ENCODE data around the gene AGPAT4.
"Not testable (repeated sequence)": the region's sequence is repeated elsewhere in the genome, so short reads cannot be mapped to it uniquely, and the experiment has no call there.

The AGPAT4 gene, protein sequence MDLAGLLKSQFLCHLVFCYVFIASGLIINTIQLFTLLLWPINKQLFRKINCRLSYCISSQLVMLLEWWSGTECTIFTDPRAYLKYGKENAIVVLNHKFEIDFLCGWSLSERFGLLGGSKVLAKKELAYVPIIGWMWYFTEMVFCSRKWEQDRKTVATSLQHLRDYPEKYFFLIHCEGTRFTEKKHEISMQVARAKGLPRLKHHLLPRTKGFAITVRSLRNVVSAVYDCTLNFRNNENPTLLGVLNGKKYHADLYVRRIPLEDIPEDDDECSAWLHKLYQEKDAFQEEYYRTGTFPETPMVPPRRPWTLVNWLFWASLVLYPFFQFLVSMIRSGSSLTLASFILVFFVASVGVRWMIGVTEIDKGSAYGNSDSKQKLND

DNA sequence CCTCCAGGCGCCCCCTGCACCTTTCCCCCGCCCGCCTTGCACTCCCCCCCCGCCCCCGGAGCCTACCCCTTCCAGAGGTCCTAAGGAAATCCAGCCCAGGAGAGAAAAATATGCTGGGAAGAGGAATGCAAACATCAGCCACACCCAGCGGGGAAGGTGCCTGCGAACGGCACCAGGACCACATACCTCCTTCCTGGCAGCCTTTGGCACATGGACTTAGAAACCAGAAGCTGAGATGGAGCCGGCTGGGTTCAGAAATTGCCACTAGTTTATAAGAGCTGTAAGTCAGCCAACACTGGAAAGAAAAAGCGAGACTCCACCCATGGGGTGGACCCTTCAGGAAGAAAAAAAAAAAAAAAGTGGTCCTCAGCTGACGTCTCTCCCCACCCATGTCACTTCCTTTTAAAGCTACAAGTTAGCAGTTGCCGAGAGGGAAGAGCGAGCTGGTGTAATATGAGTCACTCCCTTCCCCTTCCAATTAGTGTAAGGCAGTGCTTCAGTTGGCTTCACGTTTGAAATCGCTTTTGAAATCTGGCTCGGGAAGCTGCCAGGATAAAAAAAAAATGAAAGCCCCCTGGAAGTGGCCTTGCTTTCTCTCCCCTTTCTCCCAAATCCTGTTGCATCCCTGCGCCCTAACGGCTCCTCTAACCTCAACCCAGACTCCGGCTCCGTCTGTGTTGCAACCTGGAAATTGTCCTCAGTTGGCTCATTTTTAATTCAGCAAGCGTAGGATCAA lies at the start of gene AGPAT4:
AGPAT4 (minus strand) TSS at position 310 of the 736 bp plus-strand sequence. CDS start 41,848 bp downstream, outside the sequence.
- FAIRE-seq = peak; percentile 97

DNA sequence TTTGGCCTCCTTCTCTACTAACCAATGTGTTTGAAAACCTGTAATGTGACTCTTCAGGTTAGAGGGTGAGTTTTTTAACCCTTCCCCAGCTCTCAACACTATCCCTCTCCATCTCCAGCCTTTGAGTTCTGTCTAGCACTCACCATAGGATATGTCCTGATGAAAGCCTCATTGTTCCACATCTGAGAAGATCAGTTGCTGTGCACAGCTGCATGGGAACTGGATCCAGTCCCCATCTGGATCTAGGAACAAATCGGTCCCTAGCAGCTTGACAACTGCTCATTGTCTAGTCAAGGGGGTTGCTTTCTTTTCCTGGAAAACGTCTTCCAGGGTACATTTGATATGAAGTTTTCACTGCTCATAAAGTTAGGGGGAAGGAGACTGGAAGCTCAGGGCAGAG lies 45.4 kb upstream of the AGPAT4 start:
- FAIRE-seq = no peak

DNA sequence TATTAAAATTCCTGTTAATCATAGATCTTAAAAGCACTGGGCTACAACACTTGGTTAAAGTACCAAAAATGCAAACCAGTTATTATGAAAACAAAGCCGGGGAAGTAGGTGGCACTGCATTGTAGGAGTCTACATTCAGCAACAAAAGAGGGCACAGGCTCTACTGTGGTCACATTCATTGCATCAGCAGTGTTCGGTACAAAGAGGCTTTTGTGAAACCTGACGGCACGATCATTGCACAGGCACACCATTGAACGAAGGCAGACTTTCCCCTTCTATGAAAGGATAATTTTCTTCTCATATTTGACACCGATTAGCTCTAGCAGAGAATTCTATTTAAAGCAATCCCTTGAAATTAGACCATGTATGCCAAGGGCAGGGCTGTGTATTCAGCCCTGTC lies 44.6 kb upstream of the AGPAT4 start:
- no peak for FAIRE-seq

DNA sequence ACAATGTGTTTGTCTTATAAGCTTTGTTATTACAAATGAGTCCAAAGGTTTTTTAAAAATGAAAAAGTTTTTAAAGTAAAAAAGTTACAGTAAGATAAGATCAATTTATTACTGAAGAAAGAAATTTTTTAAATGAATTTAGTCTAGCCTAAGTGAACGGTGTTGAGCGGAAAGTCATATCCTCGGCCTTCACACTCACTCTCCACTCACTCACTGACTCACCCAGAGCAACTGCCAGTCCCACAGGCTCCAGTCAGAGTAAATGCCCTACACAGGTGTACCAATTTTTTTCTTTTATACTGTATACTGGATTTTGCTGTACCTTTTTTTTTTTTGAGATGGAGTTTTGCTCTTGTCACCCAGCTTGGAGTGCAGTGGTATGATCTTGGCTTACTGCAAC lies 42.7 kb upstream of the AGPAT4 start:
- FAIRE-seq = no peak

DNA sequence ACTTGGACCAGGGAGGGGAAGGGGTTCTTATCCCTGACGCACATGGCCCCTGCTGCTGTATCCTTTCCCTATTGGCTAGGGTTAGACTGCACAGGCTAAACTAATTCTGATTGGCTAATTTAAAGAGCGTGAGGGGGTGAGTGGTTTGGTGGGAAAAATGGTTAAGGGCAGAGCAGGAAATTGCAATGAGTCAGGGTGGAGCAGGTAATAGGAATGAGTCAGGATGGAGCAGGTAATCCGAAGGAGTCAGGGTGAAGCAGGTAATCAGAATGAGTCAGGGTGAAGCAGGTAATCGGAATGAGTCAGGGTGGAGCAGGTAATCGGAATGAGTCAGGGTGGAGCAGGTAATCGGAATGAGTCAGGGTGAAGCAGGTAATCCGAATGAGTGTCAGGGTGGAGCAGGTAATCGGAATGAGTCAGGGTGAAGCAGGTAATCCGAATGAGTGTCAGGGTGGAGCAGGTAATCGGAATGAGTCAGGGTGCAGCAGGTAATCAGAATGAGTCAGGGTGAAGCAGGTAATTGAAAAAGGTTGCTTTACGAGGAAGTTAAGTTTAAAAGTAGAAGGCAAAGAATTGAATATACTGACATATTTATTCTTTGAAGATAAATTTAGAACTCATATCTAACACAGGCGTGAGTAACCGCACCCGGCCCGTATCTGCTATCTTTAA lies 41.5 kb upstream of the AGPAT4 start:
- not testable (repeated sequence) for FAIRE-seq

DNA sequence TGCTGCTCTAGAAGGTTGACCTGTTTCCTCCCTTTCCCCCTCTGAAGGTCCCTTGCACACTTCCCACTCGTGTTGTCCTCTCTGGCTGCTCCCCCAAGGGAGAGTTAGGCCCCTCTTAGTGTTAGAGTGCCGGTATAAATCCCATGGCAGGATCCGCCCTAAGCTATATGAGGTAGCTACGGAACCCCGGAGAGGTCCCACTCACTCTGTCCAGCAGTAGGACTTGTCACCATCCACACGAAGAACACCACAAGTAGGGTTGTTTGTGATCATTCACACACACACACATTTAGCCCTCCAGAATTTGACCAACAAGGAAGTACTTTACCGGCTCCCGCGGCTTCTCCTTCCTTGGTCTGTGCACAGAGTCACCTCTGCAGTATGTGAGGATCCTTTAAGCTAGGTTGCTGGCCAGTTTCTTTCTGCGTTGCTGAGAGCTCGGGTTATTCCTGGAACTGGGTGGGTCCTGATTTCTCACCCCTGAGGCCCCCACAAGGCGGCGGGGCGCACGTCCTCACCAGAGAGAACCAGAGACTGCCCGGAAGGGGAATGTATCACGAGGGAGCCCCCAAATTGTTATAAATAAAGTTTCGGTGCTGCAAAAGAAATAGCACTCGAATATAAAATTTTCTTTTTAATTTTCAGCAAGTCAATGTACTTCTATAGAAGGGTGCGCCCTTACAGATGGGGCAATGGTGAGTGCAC lies 40.8 kb upstream of the AGPAT4 start:
- not testable (repeated sequence) for FAIRE-seq

DNA sequence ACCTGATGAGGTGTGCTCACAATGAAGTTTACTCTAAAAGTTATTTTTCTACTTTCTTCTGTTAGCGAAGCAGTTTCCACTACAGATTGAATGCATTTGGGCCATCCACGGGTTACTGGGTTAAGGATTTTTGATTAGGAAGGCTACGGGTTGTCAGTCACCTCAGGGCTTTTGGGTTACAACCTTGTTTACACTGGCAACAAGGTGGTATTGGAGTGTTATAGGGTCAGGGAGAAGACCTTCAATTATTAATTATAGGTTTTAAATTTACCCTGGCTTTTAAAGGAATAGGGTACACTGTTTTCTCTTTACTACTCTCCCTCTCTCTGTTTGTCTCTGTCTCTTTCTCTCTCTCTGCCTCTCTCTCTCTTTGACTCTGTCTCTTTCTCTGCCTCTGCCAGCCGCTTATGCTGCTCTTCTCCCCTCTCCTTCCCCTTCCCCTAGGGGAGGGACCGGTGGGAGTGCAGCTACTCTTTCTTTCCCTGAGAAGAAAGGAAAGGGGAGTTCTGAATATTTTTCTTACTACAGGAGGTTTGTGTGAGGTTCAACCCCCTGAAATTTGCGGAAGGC lies 40.2 kb upstream of the AGPAT4 start:
- FAIRE-seq = no peak

DNA sequence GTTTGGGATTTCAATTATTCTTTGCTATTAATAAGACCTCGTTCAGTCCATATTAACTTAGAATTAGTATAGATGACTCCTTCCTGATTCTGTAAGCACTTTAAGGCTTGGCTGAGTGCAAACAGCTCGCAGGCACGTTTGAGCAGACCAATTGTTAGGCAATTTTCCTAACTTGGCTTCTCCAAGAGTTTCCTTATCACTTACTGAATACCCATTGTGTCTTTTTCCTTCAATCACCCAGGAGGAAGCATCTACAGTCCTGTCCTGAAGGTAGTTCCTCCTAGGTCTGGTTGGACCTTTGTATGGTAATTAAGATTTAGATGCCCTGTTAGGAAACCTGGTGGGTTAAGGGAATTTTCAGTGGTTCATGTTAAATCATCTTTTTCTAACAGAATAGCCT lies 39.6 kb upstream of the AGPAT4 start:
- FAIRE-seq = not testable (repeated sequence)

DNA sequence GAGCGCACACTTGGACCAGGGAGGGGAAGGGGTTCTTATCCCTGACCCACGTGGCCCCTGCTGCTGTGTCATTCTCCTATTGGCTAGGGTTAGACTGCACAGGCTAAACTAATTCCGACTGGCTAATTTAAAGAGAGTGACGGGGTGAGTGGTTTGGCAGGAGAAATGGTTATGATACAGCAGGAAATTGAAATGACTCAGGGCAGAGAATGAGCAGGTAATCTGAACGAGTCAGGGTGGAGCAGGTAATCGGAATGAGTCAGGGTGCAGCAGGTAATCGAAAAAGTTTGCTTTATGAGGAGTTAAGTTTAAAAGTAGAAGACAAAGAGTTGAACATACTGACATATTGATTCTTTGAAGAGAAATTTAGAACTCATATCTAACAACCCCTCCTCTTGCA lies 35.9 kb upstream of the AGPAT4 start:
- FAIRE-seq = not testable (repeated sequence)

DNA sequence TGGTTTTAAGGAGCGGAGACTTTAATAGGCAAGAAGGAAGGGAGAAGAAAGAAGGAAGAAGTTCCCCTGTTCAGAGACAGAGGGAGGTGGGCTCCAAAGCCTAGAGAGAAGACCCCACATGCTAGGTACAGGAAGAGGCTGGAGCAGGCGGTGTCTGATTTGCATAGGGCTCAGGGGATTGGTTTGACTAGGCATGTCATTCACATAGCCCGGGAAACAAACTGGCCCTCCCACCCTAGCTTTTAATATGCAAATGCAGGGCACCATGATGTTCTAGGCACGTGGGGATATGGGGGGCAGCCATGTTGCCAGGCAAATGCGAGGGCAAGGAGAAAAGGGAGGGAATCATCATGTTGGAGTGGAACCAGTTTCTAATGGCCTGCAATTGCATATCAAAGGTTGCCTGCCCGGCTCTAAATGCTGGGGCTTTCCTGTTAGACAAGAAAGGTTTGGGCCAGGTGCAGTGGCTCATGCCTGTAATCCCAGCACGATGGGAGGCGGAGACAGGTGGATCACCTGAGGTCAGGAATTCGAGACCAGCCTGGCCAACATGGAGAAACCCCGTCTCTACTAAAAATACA lies 34.3 kb upstream of the AGPAT4 start:
- no peak for FAIRE-seq

DNA sequence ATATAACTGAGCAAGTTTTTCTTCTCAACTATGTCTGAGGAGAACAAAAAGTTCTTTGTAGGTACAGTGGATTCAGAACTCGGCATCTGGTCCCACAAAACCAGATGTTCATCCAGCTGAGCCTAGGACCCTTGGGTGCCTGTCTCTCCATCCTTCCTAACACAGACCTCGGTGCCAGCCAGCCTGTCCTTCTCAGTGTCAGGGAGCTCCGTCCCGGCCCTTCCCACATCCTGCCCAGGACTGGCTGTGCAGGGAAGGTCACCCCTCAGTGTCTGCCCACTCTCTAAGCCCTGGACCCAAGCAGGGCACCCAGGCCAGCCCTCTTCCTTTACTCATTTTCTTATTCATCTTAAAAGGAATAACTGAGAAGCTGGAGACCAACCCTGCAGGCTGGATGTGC lies 32.0 kb upstream of the AGPAT4 start:
- no peak for FAIRE-seq

DNA sequence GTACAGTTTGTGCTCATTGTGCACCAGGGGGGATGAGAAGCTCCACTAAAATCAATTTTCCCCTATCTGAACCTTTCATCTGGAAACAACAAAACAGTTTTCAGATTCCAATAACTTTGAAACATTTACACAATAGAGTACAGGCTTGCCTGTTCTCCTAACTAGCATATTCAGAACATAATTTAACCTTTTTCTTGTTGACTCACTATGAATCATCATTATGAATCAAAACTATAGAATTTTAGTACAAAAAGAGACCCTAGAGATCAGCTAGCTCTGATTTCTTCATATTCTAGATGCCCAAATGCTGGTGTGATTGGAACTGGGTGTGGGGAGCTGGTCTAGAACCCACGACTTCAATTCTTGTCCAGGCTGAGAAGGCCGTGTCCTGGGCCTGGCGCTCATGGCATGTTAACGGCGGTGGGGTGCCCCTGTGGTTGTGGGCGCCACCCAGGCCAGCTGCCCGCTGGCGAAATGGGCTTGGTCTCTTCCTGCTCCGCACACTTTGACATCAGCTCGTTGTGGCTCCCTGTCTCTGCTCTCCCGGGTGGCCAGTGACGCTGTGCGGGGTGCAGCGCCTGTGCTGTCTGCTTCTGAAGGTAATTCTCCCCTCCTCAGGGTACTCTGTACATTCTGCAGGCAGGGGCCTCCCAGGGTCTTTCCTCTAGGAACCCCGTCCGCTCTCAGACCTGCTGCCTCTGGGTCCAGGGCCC lies 29.9 kb upstream of the AGPAT4 start:
- FAIRE-seq = no peak

DNA sequence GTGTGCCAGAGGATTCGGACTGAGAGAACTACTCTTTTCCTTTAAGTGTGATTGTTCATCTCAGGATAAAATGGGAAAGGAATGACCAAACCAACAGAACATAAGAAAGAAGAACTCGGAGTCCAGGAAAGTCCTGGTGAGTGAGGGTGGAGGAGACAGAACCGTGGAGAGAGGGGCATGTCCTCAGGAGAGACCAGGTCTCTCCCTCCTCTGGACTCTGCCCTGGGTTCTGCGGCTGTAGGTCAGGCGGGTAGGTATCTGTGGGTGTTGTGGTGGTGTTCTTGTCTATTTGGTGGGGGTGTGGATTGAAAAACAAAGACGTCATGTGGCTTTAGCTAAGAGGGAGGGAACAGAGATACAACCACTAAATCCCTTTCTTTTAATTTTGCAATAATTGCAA lies 29.1 kb upstream of the AGPAT4 start:
- FAIRE-seq = no peak

DNA sequence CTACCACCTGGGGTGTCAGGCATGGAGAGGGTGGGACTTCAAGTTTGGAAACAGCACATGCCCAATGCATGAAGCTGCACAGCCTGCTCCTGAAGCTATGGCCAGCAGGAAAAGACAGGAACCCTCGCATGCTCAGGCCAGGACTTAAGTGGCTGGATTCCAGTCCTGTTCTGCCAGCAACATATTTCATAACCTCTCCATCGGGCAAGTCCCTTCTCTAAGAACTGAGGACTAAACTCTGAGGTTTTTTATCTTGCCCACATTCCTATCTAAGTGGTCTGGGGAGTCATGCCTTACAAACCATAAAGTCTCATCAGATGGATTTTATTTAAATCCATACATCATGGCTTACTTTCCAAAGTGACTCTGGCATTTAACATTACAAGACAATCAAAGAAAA lies 27.5 kb upstream of the AGPAT4 start:
- no peak for FAIRE-seq

DNA sequence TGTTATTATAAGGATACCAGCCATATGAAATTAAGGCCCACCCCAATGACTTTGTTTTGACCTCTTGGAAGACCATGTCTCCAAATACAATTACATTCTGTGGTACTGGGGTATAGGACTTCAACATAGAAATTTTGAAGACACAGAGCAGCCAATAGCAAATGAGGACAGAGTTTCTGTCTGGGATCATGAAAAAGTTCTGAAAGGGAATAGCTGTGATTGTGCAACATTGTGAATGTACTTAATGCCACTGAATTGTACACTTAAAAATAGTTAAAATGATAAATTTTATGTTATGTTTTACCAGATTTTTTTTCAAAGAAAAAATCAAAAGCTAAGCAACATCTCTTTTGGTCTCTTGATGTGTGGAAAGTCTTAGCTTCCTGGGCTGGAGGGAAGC lies 27.0 kb upstream of the AGPAT4 start:
- no peak for FAIRE-seq

DNA sequence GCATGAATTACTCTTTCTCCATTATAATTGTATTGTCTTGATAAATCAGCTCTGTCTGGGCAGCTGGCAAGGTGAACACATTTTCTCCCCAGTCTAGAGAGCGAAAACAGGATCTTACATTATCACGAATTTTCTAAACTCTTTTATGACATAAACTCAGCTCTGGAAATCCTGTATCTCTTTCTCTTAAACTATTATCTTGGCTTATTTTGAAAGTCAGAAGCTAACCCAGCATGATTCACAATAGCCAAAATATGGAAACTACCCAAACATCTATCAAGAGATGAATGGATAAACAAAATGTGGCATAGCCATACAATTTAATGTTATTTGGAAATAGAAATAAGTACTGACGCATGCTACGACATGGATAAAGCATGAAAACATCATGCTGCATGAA lies 25.9 kb upstream of the AGPAT4 start:
- FAIRE-seq = no peak

DNA sequence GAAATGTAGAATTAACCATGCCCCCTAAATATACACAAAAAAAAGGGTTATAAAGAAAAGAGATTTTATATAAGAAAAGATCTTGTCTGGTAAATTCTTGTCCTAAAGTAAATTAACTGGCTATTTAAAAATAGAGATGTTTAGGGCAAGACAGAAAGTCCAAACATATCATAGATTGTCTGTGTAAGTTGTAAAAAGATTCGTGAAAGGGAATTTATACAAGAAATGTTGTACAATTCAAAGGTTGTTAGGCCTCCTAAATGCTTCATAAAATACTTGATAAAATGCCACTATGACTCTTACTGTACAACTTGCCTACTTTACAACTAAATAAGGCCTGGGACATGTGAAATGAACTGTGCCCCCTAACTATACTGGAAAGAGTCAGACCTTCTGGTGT lies 21.9 kb upstream of the AGPAT4 start:
- no peak for FAIRE-seq

DNA sequence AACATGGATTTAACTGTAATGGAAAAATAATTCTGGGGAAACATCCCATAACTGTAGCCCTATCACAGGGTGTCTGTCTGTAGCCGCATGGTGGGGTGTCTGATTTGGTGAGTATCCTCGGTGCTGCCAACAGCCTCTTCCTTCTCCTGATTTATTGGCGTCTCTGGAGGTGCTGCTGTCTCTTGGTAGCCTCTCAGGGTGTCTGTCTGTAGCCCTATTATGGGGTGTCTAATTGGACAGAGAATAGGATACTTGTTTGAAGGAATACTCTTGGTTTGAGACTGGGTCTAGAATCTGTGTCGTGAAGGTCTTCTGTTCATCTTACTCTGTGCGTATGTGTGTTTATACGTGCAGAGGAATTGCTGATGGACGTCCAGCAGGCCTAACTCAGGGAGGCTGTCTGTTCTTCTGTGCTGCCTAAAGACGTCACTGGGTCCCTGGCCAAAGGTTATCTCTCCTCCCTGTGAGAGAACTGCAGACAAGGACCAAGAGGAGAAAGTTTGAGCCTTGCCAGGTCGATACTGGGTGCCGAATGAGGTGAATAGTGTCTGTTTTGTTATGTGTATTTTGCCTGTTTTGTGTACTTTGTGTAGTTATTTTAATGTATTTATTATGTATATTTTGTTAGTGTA lies 18.9 kb upstream of the AGPAT4 start:
- no peak for FAIRE-seq

DNA sequence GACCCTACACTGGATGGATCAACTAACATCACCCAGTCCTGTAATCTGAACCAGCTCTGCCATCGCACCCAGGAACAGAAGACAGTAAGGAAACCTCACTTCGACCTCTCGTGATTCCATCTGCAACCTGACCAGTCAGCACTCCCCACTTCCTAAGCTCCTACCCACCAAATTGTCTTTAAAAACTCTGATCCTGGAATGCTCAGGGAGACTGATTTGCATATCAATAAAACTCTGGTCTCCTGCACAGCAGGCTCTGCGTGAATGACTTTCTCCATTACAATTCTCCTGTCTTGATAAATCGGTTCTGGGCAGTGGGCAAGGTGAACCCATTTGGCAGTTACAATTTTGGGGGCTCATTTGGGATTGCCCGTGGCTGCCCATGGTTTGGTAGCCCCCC lies 18.3 kb upstream of the AGPAT4 start:
- no peak for FAIRE-seq

DNA sequence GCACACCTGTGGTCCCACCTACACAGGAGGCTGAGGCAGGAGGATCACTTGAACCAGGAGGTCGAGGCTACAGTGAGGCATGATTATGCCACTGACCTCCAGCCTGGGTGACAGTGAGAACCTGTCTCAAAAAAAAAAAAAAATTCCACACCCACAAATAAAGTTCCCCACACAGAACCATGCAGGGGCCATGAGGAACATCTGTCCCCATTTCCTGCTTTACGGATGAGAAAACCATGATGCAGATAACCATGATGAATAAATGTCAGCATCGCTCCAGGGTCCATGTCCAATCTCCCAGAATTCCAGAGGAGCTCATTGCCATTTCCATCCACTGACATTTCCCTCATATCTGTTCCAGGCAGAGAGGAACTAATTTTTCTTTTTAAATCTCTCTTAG lies 16.9 kb upstream of the AGPAT4 start:
- no peak for FAIRE-seq

DNA sequence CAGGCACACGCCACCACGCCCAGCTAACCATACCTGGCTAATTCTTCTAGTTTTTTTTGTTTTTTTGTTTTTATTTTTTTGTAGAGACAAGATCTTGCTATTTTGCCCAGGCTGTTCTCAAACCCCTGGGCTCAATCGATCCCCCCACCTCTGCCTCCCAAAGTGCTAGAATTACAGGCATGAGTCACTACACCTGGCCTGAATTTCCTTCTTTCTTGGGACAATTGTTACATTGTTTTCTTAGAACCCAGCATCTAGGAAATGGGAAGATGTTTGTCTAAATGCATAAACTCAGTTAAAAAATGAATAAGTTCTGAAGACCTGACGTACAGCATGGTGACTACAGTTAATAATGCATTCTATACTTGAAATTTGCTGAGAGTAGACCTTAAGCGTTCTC lies 10.8 kb upstream of the AGPAT4 start:
- FAIRE-seq = no peak

All from endometrium (tissue), 2 donors.